Measurements from ENCODE around the gene KIF26A.

The KIF26A gene

GRCh38 chr14:104138098-104138717 is at the start of gene KIF26A:
Gene KIF26A, plus strand, starts transcription at chr14:104138587. Its CDS starts 136 bp downstream, at chr14:104138723.
- DNase-seq: peak; percentile 71

GRCh38 chr14:104090071-104090748 is 48.2 kb upstream of the KIF26A start:
- DNase-seq: no peak

GRCh38 chr14:104091061-104091926 is 47.1 kb upstream of the KIF26A start:
- DNase-seq: no peak

GRCh38 chr14:104091927-104092771 is 46.2 kb upstream of the KIF26A start:
- DNase-seq: no peak

- no peak for DNase-seq
Observed at GRCh38 chr14:104092931-104093365, 45.4 kb upstream of the KIF26A start.

GRCh38 chr14:104093366-104094055 is 44.9 kb upstream of the KIF26A start:
- no peak for DNase-seq

- DNase-seq: no peak
Observed at GRCh38 chr14:104094056-104094708, 44.2 kb upstream of the KIF26A start.

GRCh38 chr14:104094709-104095425 is 43.5 kb upstream of the KIF26A start:
- DNase-seq: peak; percentile 91

- no peak for DNase-seq
Observed at GRCh38 chr14:104095426-104096310, 42.7 kb upstream of the KIF26A start.

- no peak for DNase-seq
Observed at GRCh38 chr14:104096318-104096717, 42.1 kb upstream of the KIF26A start.

- no peak for DNase-seq
Observed at GRCh38 chr14:104096751-104097700, 41.4 kb upstream of the KIF26A start.

GRCh38 chr14:104098272-104099095 is 39.9 kb upstream of the KIF26A start:
- DNase-seq: no peak

GRCh38 chr14:104099096-104100041 is 39.0 kb upstream of the KIF26A start:
- no peak for DNase-seq

- DNase-seq: no peak
Observed at GRCh38 chr14:104100171-104101085, 38.0 kb upstream of the KIF26A start.

- no peak for DNase-seq
Observed at GRCh38 chr14:104101086-104101621, 37.2 kb upstream of the KIF26A start.

Measured in activated CD8-positive, alpha-beta memory T cell treated with anti-CD3 and anti-CD28 coated beads for 24 hours (primary cell).